Transverse colon (tissue), 4 donors: ENCODE results near the gene RBM24. TPM values are rescaled to one million over a fixed set of nuclear protein-coding genes. Genes with fewer than 3 reads are reported as not detected.

Experiments
- DNase-seq: peaks from one replicate; pipeline ENCODE4 v3.0.0-alpha.2; 2019
- H3K27ac ChIP-seq, 4 donors: fragments of 200-600 bp; sonication (generic); 2 replicates each; pipeline ENCODE4 v1.5.1; 2016 to 2018; ENCODE audit warnings: inconsistent platforms in 4 of 4
- H3K27me3 ChIP-seq: fragments of 200-600 bp; sonication (generic); 2 replicates; pipeline ENCODE4 v1.5.1; 2017; ENCODE audit warnings: inconsistent platforms
- H3K36me3 ChIP-seq, 4 donors: fragments of 200-600 bp; sonication (generic); 2 replicates each; pipeline ENCODE4 v1.5.1; 2017 to 2019; ENCODE audit warnings: inconsistent platforms in 4 of 4
- H3K4me1 ChIP-seq, 4 donors: fragments of 200-600 bp; sonication (generic); 2 replicates each; pipeline ENCODE4 v1.5.1; 2017 to 2020; ENCODE audit warnings: inconsistent platforms in 4 of 4
- H3K4me3 ChIP-seq, 4 donors: fragments of 200-600 bp; sonication (generic); 1 replicate in 1 of 4; 2 replicates in 3 of 4; pipeline versions ENCODE4 v1.5.1 to v1.6.1; 2017 to 2019; ENCODE audit warnings: inconsistent platforms in 4 of 4
- H3K9me3 ChIP-seq, 2 donors: fragments of 200-600 bp; sonication (generic); 2 replicates each; pipeline ENCODE4 v1.5.1; 2017 to 2019; ENCODE audit warnings: inconsistent platforms in 2 of 2
- CTCF ChIP-seq, 5 experiments: fragments of 200-600 bp in 3 of 5; fragments of 450-650 bp in 2 of 5; sonication (generic) in 3 of 5; IDR thresholded peaks; 1 replicate in 2 of 5; 2 replicates in 3 of 5; pipeline ENCODE4 v1.5.1; 2016 to 2017; ENCODE audit warnings: antibody characterized with exemption in 5 of 5, inconsistent platforms in 3 of 5, mild to moderate bottlenecking in 2 of 5, moderate library complexity in 1 of 5
- EP300 ChIP-seq: sonication (generic); formaldehyde crosslinking; IDR thresholded peaks from one replicate; pipeline ENCODE4 v1.6.1; 2017; ENCODE audit warnings: antibody characterized with exemption, low read depth
- POLR2A ChIP-seq: fragments of 450-650 bp; IDR thresholded peaks from one replicate; pipeline ENCODE4 v1.6.1; 2016; ENCODE audit warnings: antibody characterized with exemption, mild to moderate bottlenecking, moderate library complexity
- POLR2AphosphoS5 ChIP-seq, 3 donors: sonication (generic); formaldehyde crosslinking; IDR thresholded peaks; one replicate each; pipeline ENCODE4 v1.6.1; 2016; ENCODE audit warnings: antibody characterized with exemption in 3 of 3
- WGBS, 2 donors: methylation state at CpG; one replicate each; pipeline ENCODE4 v1.1.5; 2018; ENCODE audit warnings: low coverage in 1 of 2; 5-methylcytosine and 5-hydroxymethylcytosine counted together
- in situ Hi-C, 4 donors: fragments of 200-750 bp; cut with MboI; loops; one replicate each; pipeline versions ENCODE4 v1.15.0 to v1.15.1; 2017; ENCODE audit warnings: low sequenced_read_pairs in 3 of 4, low pct_ligation_motif_present in 1 of 4, low pct_unique_long_range_greater_than_20kb in 1 of 4
- intact Hi-C: fragments of 100-400 bp; cut with DNase I; formaldehyde crosslinking; loops from one replicate; pipeline ENCODE4 v1.15.1; 2023; ENCODE audit warnings: low total_unique reads
- total RNA-seq, 4 donors: library from RNA; depleted of rRNA; stranded (reverse); fragments of >200 nt; gene quantifications; one replicate each; pipeline ENCODE4 v1.1.0, GENCODE V29; 2016

Gene RBM24
- total RNA-seq, 4 donors from 2014 or later: 4.8 to 10.2 TPM; not detected in 2

DNA sequence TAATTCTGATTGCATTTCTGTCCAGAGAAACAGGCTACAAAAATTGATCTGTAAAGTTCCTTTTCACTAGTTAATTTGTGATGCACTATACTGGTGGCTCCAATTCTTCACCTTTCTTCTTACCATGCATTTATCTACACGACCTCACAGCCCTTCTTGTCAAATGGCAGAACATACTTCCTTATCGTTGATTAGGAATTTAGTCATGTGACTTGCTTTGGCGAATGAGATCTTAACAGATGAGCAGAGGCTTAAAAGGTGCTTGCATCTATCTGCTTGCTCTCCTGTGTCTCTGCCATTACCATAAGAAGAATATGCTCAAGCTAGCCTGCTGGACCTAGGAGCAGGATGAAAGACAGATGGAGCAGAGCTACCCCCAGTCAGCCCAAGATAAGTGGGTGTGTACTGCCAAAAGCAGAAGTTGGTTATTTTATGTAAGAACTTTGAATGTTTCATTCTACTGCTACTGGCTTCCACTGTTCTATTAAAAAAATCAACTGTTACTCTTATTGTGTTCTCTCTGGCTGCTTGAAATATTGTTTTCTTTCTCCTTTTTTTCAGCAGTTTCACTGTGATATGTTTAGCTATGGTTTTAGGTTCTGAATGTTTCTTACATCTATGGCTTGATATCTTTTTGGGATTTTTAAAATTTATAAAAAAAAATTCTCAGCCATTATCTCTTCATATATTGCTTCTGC lies 40.2 kb upstream of the RBM24 start:
- 81 to 83% methylated on average over 2 to 3 of the region's 3 CpGs for WGBS, 2 donors
- no peak for DNase-seq
- Histone ChIP-seq H3K36me3 (no peaks in the 10 kb centered on the region), H3K9me3 (peaks cover 0 to 7% of the 10 kb centered on the region in 2 donors), H3K4me1 (no peaks in the 10 kb centered on the region), H3K27me3 (no peaks in the 10 kb centered on the region), H3K27ac (no peak overlapping the region), H3K4me3 (no peak overlapping the region)
- intact Hi-C loops: no loop called here
- in situ Hi-C loops: no loop called here
- TF ChIP-seq CTCF (IDR thresholded peaks at IDR 0.05): no peak
- TF ChIP-seq EP300: no peak
- no peak for TF ChIP-seq POLR2A
- TF ChIP-seq POLR2AphosphoS5 (IDR thresholded peaks at IDR 0.05): no peak

GRCh38 chr6:17242087-17242486 lies 39.1 kb upstream of the RBM24 start:
- H3K9me3 ChIP-seq: peaks cover 0 to 7% of the 10 kb centered on the region in 2 donors
- in situ Hi-C loops (no loop called here), intact Hi-C loops (no loop called here)
- no peaks in the 10 kb centered on the region for H3K4me1 ChIP-seq
- H3K4me3 ChIP-seq: no peak overlapping the region
- H3K36me3 ChIP-seq: no peaks in the 10 kb centered on the region
- 27 to 32% methylated on average over 1 of the region's 1 CpG for WGBS, 2 donors
- H3K27me3 ChIP-seq: no peaks in the 10 kb centered on the region
- H3K27ac ChIP-seq: no peak overlapping the region
- TF ChIP-seq POLR2A (no peak), EP300 (no peak), CTCF (IDR thresholded peaks at IDR 0.05) (no peak), POLR2AphosphoS5 (IDR thresholded peaks at IDR 0.05) (no peak)
- no peak for DNase-seq

- H3K4me1 ChIP-seq: peaks cover 0 to 18% (median 6%) of the 10 kb centered on the region in 4 donors
- no peaks in the 10 kb centered on the region for H3K9me3 ChIP-seq
- no peak overlapping the region for H3K27ac ChIP-seq
- TF ChIP-seq EP300 (no peak), POLR2A (no peak), POLR2AphosphoS5 (IDR thresholded peaks at IDR 0.05) (no peak), CTCF (IDR thresholded peaks at IDR 0.05) (no peak)
- in situ Hi-C loops (no loop called here), intact Hi-C loops (no loop called here)
- no peak overlapping the region for H3K4me3 ChIP-seq
- no peak for DNase-seq
- H3K36me3 ChIP-seq: no peaks in the 10 kb centered on the region
- H3K27me3 ChIP-seq: no peaks in the 10 kb centered on the region
- WGBS, 2 donors: 60 to 76% methylated on average over 2 of the region's 2 CpGs
Observed at GRCh38 chr6:17250237-17250636, 30.9 kb upstream of the RBM24 start.

DNA sequence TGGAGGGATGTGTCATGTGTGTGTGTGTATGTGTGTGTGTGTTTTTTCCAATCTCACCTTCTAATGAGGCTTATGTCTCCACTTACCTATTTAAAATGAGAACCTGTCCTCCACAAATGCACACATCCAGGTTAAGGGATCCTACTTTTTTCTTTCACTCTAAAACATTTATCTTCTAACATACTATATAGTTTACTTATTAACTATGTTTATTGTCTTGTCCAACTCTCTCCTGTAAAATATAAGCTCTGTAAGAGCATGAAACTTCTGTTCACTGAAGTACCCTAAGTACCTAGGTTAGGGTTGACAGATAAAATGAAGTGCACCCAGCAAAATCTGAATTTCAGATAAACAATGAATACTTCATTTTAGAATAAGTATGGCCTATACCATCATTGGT lies 29.2 kb upstream of the RBM24 start:
- in situ Hi-C loops (no loop called here), intact Hi-C loops (no loop called here)
- no peak for DNase-seq
- Histone ChIP-seq H3K9me3 (no peaks in the 10 kb centered on the region), H3K27ac (no peak overlapping the region), H3K36me3 (no peaks in the 10 kb centered on the region), H3K27me3 (no peaks in the 10 kb centered on the region), H3K4me1 (peaks cover 0 to 18% (median 6%) of the 10 kb centered on the region in 4 donors), H3K4me3 (no peak overlapping the region)
- TF ChIP-seq CTCF (IDR thresholded peaks at IDR 0.05) (no peak), POLR2AphosphoS5 (IDR thresholded peaks at IDR 0.05) (no peak), POLR2A (no peak), EP300 (no peak)
